Right cardiac atrium (tissue), 5 donors: ENCODE results near the gene MARCKSL1. TPM values are rescaled to one million over a fixed set of nuclear protein-coding genes. Genes with fewer than 3 reads are reported as not detected.
A peak's percentile ranks its signal among the peaks of the same experiment; 100 is the strongest.

ENCODE experiments used
- ATAC-seq, 2 donors: fragments of 200-7000 bp; cut with Tn5 transposase; one replicate each; pipeline versions ENCODE4 v1.8.0 to v1.9.1; 2020; ENCODE audit warnings: moderate library complexity in 2 of 2, mild to moderate bottlenecking in 1 of 2
- DNase-seq, 3 donors: peaks; one replicate each; pipeline ENCODE4 v3.0.0-alpha.2; 2020
- H3K27ac ChIP-seq: one replicate; pipeline ENCODE4 v1.5.1; 2013; ENCODE audit warnings: mild to moderate bottlenecking, low read length, control low read depth, moderate library complexity
- H3K27me3 ChIP-seq: one replicate; pipeline ENCODE4 v1.6.1; 2013; ENCODE audit not compliant: control insufficient read depth, insufficient read depth
- H3K4me1 ChIP-seq: one replicate; pipeline ENCODE4 v1.6.1; 2013; ENCODE audit warnings: low read length; ENCODE audit not compliant: control insufficient read depth, insufficient read depth
- H3K4me3 ChIP-seq: one replicate; pipeline ENCODE4 v1.5.1; 2013; ENCODE audit warnings: low read length, control low read depth
- H3K9me3 ChIP-seq: one replicate; pipeline ENCODE4 v1.6.1; 2013; ENCODE audit warnings: low read length; ENCODE audit not compliant: control insufficient read depth
- WGBS: extraction: QIAGEN DNeasy Blood & Tissue Kit; methylation state at CpG from one replicate; pipeline ENCODE4 v1.1.7; 2013; 5-methylcytosine and 5-hydroxymethylcytosine counted together
- intact Hi-C, 4 donors: fragments of 100-400 bp; cut with DNase I; formaldehyde crosslinking; loops; one replicate each; pipeline versions ENCODE4 v1.11.0 to v1.14.0; 2022 to 2023
- long read RNA-seq, 4 donors: library from polyadenylated mRNA; unstranded; transcript quantifications; one replicate each; pipeline ENCODE4 v2.0.0, GENCODE V29; 2020 to 2021
- polyA plus RNA-seq: library from polyadenylated mRNA; stranded (reverse); fragments of 200-250 nt; gene quantifications from one replicate; pipeline ENCODE4 v1.2.3, GENCODE V29; 2013
- total RNA-seq, 4 donors: library from RNA; stranded (reverse); fragmentation: NEBNext Ultra II Directional; extraction: Animal tissue kit (Norgen Biotek cat#: 25700); gene quantifications; one replicate each; pipeline ENCODE4 v1.2.1, GENCODE V29; 2021
- donor health status: healthy with polysubstance abuse.
- donor health status: DM: no; HTN: yes; CAD: no.
- donor health status: DM: no; HTN: no; CAD: no.
- donor health status: DM: no; HTN: yes; CAD: no; lungs with severe emphysema.
- donor health status: DM: yes; HTN: yes; CAD: no.

Gene MARCKSL1
- total RNA-seq, result 10 to 100 TPM; 14.5 to 52.7 (median 40.2) TPM
- 30.6 TPM for polyA plus RNA-seq
- long read RNA-seq, donor 1, transcript MARCKSL1-201 (2 exons, 1,699 nt), result major isoform, 266 of 273 reads
- long read RNA-seq, donor 1, partial matches to known transcripts, result 0 of 273 reads
- long read RNA-seq, donor 1, other reads (novel, unspliced or antisense), result 7 of 273 reads
- long read RNA-seq, donor 2, transcript MARCKSL1-201 (2 exons, 1,699 nt), result major isoform, 66 of 68 reads
- long read RNA-seq, donor 2, partial matches to known transcripts, result 0 of 68 reads
- long read RNA-seq, donor 2, other reads (novel, unspliced or antisense), result 2 of 68 reads
- long read RNA-seq, donor 3, transcript MARCKSL1-201 (2 exons, 1,699 nt), result major isoform, 11 of 19 reads
- long read RNA-seq, donor 3, partial matches to known transcripts, result 0 of 19 reads
- long read RNA-seq, donor 3, other reads (novel, unspliced or antisense), result 8 of 19 reads
- long read RNA-seq, donor 4, transcript MARCKSL1-201 (2 exons, 1,699 nt), result major isoform, 48 of 52 reads
- long read RNA-seq, donor 4, partial matches to known transcripts, result 2 of 52 reads
- long read RNA-seq, donor 4, other reads (novel, unspliced or antisense), result 2 of 52 reads

- Histone ChIP-seq H3K4me1 (peaks cover 6% of the 10 kb centered on the region), H3K4me3 (peak within 1 kb of the TSS; percentile 93), H3K27ac (peak within 1 kb of the TSS; percentile 68), H3K27me3 (no peaks in the 10 kb centered on the region), H3K9me3 (no peaks in the 10 kb centered on the region)
- DNase-seq (peak; percentile 90 to 96 (median 95)), ATAC-seq (peak; percentile 67 to 71)
- intact Hi-C loops, result loop anchor here in 1 of 4 donors (10.0 kb wide), 1 partner anchor 121 kb away; no protein-coding TSS in a partner anchor
- under 1% methylated on average over 91 of the region's 95 CpGs for WGBS
Measured at GRCh38 chr1:32335790-32336590, at the start of gene MARCKSL1. Gene MARCKSL1 (minus strand): TSS chr1:32336233. CDS start chr1:32336033, 200 bp downstream.

- WGBS, result 89% methylated on average over 9 of the region's 9 CpGs
- no peak for ATAC-seq
- intact Hi-C loops, result no loop called here
Measured at GRCh38 chr1:32380057-32380456, 44.0 kb upstream of the MARCKSL1 start.

GRCh38 chr1:32377541-32378220, 41.6 kb upstream of the MARCKSL1 start:
- ATAC-seq (no peak), DNase-seq (no peak)
- 92% methylated on average over 12 of the region's 12 CpGs for WGBS
- intact Hi-C loops, result no loop called here
- H3K4me3 ChIP-seq, result no peak overlapping the region
- no peak overlapping the region for H3K27ac ChIP-seq
- H3K4me1 ChIP-seq, result no peaks in the 10 kb centered on the region
- no peaks in the 10 kb centered on the region for H3K9me3 ChIP-seq
- no peaks in the 10 kb centered on the region for H3K27me3 ChIP-seq

More at GRCh38 chr1:32380057-32380456, 44.0 kb upstream of the MARCKSL1 start:
- H3K4me3 ChIP-seq, result no peak overlapping the region
- no peak for DNase-seq
- no peaks in the 10 kb centered on the region for H3K9me3 ChIP-seq
- no peaks in the 10 kb centered on the region for H3K4me1 ChIP-seq
- H3K27me3 ChIP-seq, result no peaks in the 10 kb centered on the region
- no peak overlapping the region for H3K27ac ChIP-seq

GRCh38 chr1:32376199-32376598, 40.2 kb upstream of the MARCKSL1 start:
- intact Hi-C loops, result no loop called here
- DNase-seq, result no peak
- Histone ChIP-seq H3K27me3 (no peaks in the 10 kb centered on the region), H3K4me3 (no peak overlapping the region), H3K27ac (no peak overlapping the region), H3K4me1 (no peaks in the 10 kb centered on the region), H3K9me3 (no peaks in the 10 kb centered on the region)
- no peak for ATAC-seq
- 92% methylated on average over 11 of the region's 11 CpGs for WGBS

- Histone ChIP-seq H3K27me3 (no peaks in the 10 kb centered on the region), H3K4me1 (no peaks in the 10 kb centered on the region), H3K9me3 (no peaks in the 10 kb centered on the region), H3K4me3 (no peak overlapping the region), H3K27ac (no peak overlapping the region)
- WGBS, result 68% methylated on average over 1 of the region's 1 CpG
- ATAC-seq (no peak), DNase-seq (no peak)
- intact Hi-C loops, result no loop called here
Measured at GRCh38 chr1:32373996-32374592, 38.1 kb upstream of the MARCKSL1 start.

GRCh38 chr1:32372149-32372756, 36.2 kb upstream of the MARCKSL1 start:
- H3K4me1 ChIP-seq, result no peaks in the 10 kb centered on the region
- 80% methylated on average over 5 of the region's 5 CpGs for WGBS
- no peak overlapping the region for H3K27ac ChIP-seq
- intact Hi-C loops, result no loop called here
- DNase-seq (no peak), ATAC-seq (no peak)
- H3K9me3 ChIP-seq, result no peaks in the 10 kb centered on the region
- H3K27me3 ChIP-seq, result no peaks in the 10 kb centered on the region
- H3K4me3 ChIP-seq, result no peak overlapping the region

- Histone ChIP-seq H3K9me3 (no peaks in the 10 kb centered on the region), H3K27me3 (no peaks in the 10 kb centered on the region), H3K4me3 (no peak overlapping the region), H3K4me1 (no peaks in the 10 kb centered on the region), H3K27ac (no peak overlapping the region)
- intact Hi-C loops, result no loop called here
- DNase-seq, result no peak
- 94% methylated on average over 7 of the region's 7 CpGs for WGBS
- ATAC-seq, result no peak
Measured at GRCh38 chr1:32367912-32368635, 32.0 kb upstream of the MARCKSL1 start.

GRCh38 chr1:32365445-32365844, 29.4 kb upstream of the MARCKSL1 start:
- intact Hi-C loops, result no loop called here
- WGBS, result 83% methylated on average over 6 of the region's 6 CpGs

GRCh38 chr1:32364836-32365235, 28.8 kb upstream of the MARCKSL1 start:
- no peak overlapping the region for H3K4me3 ChIP-seq
- no peak for DNase-seq
- no peak for ATAC-seq
- WGBS, result 86% methylated on average over 5 of the region's 5 CpGs
- no peaks in the 10 kb centered on the region for H3K9me3 ChIP-seq
- H3K4me1 ChIP-seq, result no peaks in the 10 kb centered on the region
- H3K27me3 ChIP-seq, result no peaks in the 10 kb centered on the region
- H3K27ac ChIP-seq, result no peak overlapping the region
- intact Hi-C loops, result no loop called here

More at GRCh38 chr1:32365445-32365844, 29.4 kb upstream of the MARCKSL1 start:
- Histone ChIP-seq H3K27me3 (no peaks in the 10 kb centered on the region), H3K4me3 (no peak overlapping the region), H3K4me1 (no peaks in the 10 kb centered on the region), H3K9me3 (no peaks in the 10 kb centered on the region), H3K27ac (no peak overlapping the region)
- DNase-seq (no peak), ATAC-seq (no peak)
